ENCODE data around the gene KPNA2.
A peak's percentile ranks its signal among the peaks of the same experiment; 100 is the strongest.
"Not testable (repeated sequence)": the region's sequence is repeated elsewhere in the genome, so short reads cannot be mapped to it uniquely, and the experiment has no call there.

The KPNA2 gene

GRCh38 chr17:68061512-68062313 is 26.2 kb downstream of the KPNA2 start:
- no peak for DNase-seq

- not testable (repeated sequence) for DNase-seq
These were observed 29.8 kb downstream of the KPNA2 start for GRCh38 chr17:68065366-68065765.

- not testable (repeated sequence) for DNase-seq
These were observed 33.0 kb downstream of the KPNA2 start for GRCh38 chr17:68068512-68068911.

- DNase-seq: not testable (repeated sequence)
These were observed 35.3 kb downstream of the KPNA2 start for GRCh38 chr17:68070582-68071444.

GRCh38 chr17:68074279-68074678 is 38.7 kb downstream of the KPNA2 start:
- DNase-seq: no peak

GRCh38 chr17:68075953-68076607 is 40.5 kb downstream of the KPNA2 start:
- not testable (repeated sequence) for DNase-seq

- DNase-seq: not testable (repeated sequence)
These were observed 42.0 kb downstream of the KPNA2 start for GRCh38 chr17:68077498-68077897.

GRCh38 chr17:68080411-68081150 is 45.0 kb downstream of the KPNA2 start:
- DNase-seq: no peak

- DNase-seq: not testable (repeated sequence)
These were observed 46.0 kb downstream of the KPNA2 start for GRCh38 chr17:68081305-68082265.

GRCh38 chr17:68085771-68086381 is 50.3 kb downstream of the KPNA2 start:
- DNase-seq: peak; percentile 20

GRCh38 chr17:68086666-68087065 is 51.1 kb downstream of the KPNA2 start:
- DNase-seq: not testable (repeated sequence)

GRCh38 chr17:68087131-68087623 is 51.6 kb downstream of the KPNA2 start:
- peak; percentile 47 for DNase-seq

GRCh38 chr17:68087851-68088250 is 52.3 kb downstream of the KPNA2 start:
- DNase-seq: no peak

- no peak for DNase-seq
These were observed 54.3 kb downstream of the KPNA2 start for GRCh38 chr17:68089881-68090280.

GRCh38 chr17:68094481-68095078 is 59.0 kb downstream of the KPNA2 start:
- no peak for DNase-seq

GRCh38 chr17:68095205-68095811 is 59.8 kb downstream of the KPNA2 start:
- DNase-seq: no peak

- no peak for DNase-seq
These were observed 60.6 kb downstream of the KPNA2 start for GRCh38 chr17:68096111-68096510.
